Loucy (cell line): Measurements from ENCODE around the gene PPM1L.

Source experiments
- H2AFZ ChIP-seq: fragments of 200-600 bp; sonication (generic); 2 replicates; pipeline ENCODE4 v1.6.0; 2016; ENCODE audit warnings: antibody characterized with exemption, mild to moderate bottlenecking, low read length, moderate library complexity
- H3F3A ChIP-seq: fragments of 200-600 bp; 2 replicates; pipeline ENCODE4 v1.6.0; 2016; ENCODE audit warnings: antibody characterized with exemption, low read depth, mild to moderate bottlenecking
- H3K27me3 ChIP-seq: fragments of 200-600 bp; sonication (generic); 2 replicates; pipeline ENCODE4 v1.6.1; 2014; ENCODE audit warnings: low read length, mild to moderate bottlenecking; ENCODE audit not compliant: insufficient read depth, poor library complexity, severe bottlenecking
- H3K36me3 ChIP-seq: fragments of 200-600 bp; sonication (generic); 2 replicates; pipeline ENCODE4 v1.6.1; 2016; ENCODE audit warnings: low read length; ENCODE audit not compliant: insufficient read depth
- H3K4me1 ChIP-seq: fragments of 200-600 bp; sonication (generic); 2 replicates; pipeline ENCODE4 v1.5.1; 2014; ENCODE audit warnings: low read length, mild to moderate bottlenecking; ENCODE audit not compliant: insufficient read depth, poor library complexity, severe bottlenecking
- H3K4me2 ChIP-seq: fragments of 200-600 bp; sonication (generic); 2 replicates; pipeline ENCODE4 v1.6.0; 2014; ENCODE audit warnings: antibody characterized with exemption, low read length, low read depth, mild to moderate bottlenecking; ENCODE audit not compliant: poor library complexity, severe bottlenecking
- H3K4me3 ChIP-seq: fragments of 200-600 bp; sonication (generic); 2 replicates; pipeline ENCODE4 v1.5.1; 2014; ENCODE audit warnings: low read length, mild to moderate bottlenecking, mixed read lengths; ENCODE audit not compliant: poor library complexity, severe bottlenecking
- H3K79me2 ChIP-seq: fragments of 200-600 bp; sonication (generic); 2 replicates; pipeline ENCODE4 v1.6.1; 2014; ENCODE audit warnings: low read length; ENCODE audit not compliant: insufficient read depth
- H3K9ac ChIP-seq: fragments of 200-600 bp; sonication (generic); 2 replicates; pipeline ENCODE4 v1.6.0; 2014; ENCODE audit warnings: mild to moderate bottlenecking, low read depth, low read length, moderate library complexity; ENCODE audit not compliant: poor library complexity, severe bottlenecking
- H3K9me2 ChIP-seq: fragments of 200-600 bp; sonication (generic); replicated peaks from 2 replicates; pipeline ENCODE4 v1.6.1; 2016; ENCODE audit warnings: low read depth, low read length, mixed read lengths
- H3K9me3 ChIP-seq: fragments of 200-600 bp; sonication (generic); 2 replicates; pipeline ENCODE4 v1.6.1; 2014; ENCODE audit warnings: mild to moderate bottlenecking, antibody characterized with exemption, low read length, low read depth; ENCODE audit not compliant: insufficient read depth
- H4K20me1 ChIP-seq: fragments of 200-600 bp; sonication (generic); 2 replicates; pipeline ENCODE4 v1.6.0; 2014; ENCODE audit warnings: antibody characterized with exemption, low read length, mild to moderate bottlenecking; ENCODE audit not compliant: insufficient read depth, poor library complexity, severe bottlenecking
- EZH2phosphoT487 ChIP-seq: fragments of 200-600 bp; IDR thresholded peaks from 2 replicates; pipeline ENCODE4 v1.6.1; 2018; ENCODE audit warnings: antibody characterized with exemption, mild to moderate bottlenecking, moderate library complexity, borderline replicate concordance
- TF ChIP-seq, protein P1 (sequence below): fragments of 200-600 bp; sonication (generic); conservative IDR thresholded peaks from 2 replicates; pipeline ENCODE4 v1.5.1; 2014; ENCODE audit warnings: mild to moderate bottlenecking, antibody characterized with exemption, low read length

PPM1L gene

GRCh38 chr3:160992712-160993111 is 236.7 kb downstream of the PPM1L start:
- H3K9ac ChIP-seq, result no peak overlapping the region
- no peaks in the 10 kb centered on the region for H3K36me3 ChIP-seq
- no peaks in the 10 kb centered on the region for H3K9me3 ChIP-seq
- H3F3A ChIP-seq, result no peaks in the 10 kb centered on the region
- no peaks in the 10 kb centered on the region for H3K27me3 ChIP-seq
- peaks cover 11% of the 10 kb centered on the region for H3K4me1 ChIP-seq
- H3K79me2 ChIP-seq, result no peaks in the 10 kb centered on the region
- no peak overlapping the region for H3K4me3 ChIP-seq
- no peak overlapping the region for H2AFZ ChIP-seq
- no peak overlapping the region for H3K4me2 ChIP-seq
- no peaks in the 10 kb centered on the region for H4K20me1 ChIP-seq
- H3K9me2 ChIP-seq, result no peaks in the 10 kb centered on the region
- TF ChIP-seq, protein P1, sequence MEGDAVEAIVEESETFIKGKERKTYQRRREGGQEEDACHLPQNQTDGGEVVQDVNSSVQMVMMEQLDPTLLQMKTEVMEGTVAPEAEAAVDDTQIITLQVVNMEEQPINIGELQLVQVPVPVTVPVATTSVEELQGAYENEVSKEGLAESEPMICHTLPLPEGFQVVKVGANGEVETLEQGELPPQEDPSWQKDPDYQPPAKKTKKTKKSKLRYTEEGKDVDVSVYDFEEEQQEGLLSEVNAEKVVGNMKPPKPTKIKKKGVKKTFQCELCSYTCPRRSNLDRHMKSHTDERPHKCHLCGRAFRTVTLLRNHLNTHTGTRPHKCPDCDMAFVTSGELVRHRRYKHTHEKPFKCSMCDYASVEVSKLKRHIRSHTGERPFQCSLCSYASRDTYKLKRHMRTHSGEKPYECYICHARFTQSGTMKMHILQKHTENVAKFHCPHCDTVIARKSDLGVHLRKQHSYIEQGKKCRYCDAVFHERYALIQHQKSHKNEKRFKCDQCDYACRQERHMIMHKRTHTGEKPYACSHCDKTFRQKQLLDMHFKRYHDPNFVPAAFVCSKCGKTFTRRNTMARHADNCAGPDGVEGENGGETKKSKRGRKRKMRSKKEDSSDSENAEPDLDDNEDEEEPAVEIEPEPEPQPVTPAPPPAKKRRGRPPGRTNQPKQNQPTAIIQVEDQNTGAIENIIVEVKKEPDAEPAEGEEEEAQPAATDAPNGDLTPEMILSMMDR, result no peak
- TF ChIP-seq EZH2phosphoT487, result no peak

DNA sequence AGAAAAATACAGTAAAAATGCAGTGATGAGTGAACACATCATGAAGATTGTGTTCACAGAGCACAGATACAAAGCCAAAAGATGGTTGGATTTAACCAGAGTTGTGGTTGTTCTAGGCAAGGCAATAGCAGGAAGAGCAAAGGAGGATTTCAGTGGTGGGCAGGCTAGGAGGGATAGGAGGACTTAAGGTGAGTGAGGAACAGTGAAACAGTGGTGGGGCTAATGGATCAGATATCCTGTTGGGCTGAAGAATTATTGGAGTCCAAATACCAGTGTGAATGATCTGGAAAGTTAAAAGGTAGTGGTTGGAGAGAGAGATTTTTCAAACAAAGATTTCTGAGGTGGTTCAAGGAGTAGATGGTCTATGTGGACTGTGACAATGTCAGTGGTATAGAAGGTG is 240.8 kb downstream of the PPM1L start:
- no peaks in the 10 kb centered on the region for H3F3A ChIP-seq
- peaks cover 27% of the 10 kb centered on the region for H3K4me1 ChIP-seq
- no peaks in the 10 kb centered on the region for H4K20me1 ChIP-seq
- no peak overlapping the region for H2AFZ ChIP-seq
- H3K27me3 ChIP-seq, result no peaks in the 10 kb centered on the region
- H3K4me3 ChIP-seq, result no peak overlapping the region
- no peaks in the 10 kb centered on the region for H3K9me2 ChIP-seq
- no peak overlapping the region for H3K9ac ChIP-seq
- no peak overlapping the region for H3K4me2 ChIP-seq
- no peaks in the 10 kb centered on the region for H3K36me3 ChIP-seq
- no peaks in the 10 kb centered on the region for H3K9me3 ChIP-seq
- no peaks in the 10 kb centered on the region for H3K79me2 ChIP-seq
- TF ChIP-seq EZH2phosphoT487, result no peak
- TF ChIP-seq, protein P1, result no peak

GRCh38 chr3:160998581-160998980 is 242.6 kb downstream of the PPM1L start:
- no peaks in the 10 kb centered on the region for H3K27me3 ChIP-seq
- no peak for TF ChIP-seq EZH2phosphoT487
- TF ChIP-seq, protein P1, result no peak

More at GRCh38 chr3:160998581-160998980, 242.6 kb downstream of the PPM1L start:
- H3K9me2 ChIP-seq, result no peaks in the 10 kb centered on the region
- no peaks in the 10 kb centered on the region for H3K9me3 ChIP-seq
- no peaks in the 10 kb centered on the region for H3K36me3 ChIP-seq
- H3K79me2 ChIP-seq, result no peaks in the 10 kb centered on the region
- H3F3A ChIP-seq, result no peaks in the 10 kb centered on the region
- no peak overlapping the region for H3K4me3 ChIP-seq
- H3K4me1 ChIP-seq, result peaks cover 27% of the 10 kb centered on the region
- H4K20me1 ChIP-seq, result no peaks in the 10 kb centered on the region
- H2AFZ ChIP-seq, result no peak overlapping the region
- H3K9ac ChIP-seq, result no peak overlapping the region
- no peak overlapping the region for H3K4me2 ChIP-seq
